ENCODE data around the gene SLC25A21. TPM values are rescaled to one million over a fixed set of nuclear protein-coding genes. Genes with fewer than 3 reads are reported as not detected.

SLC25A21 gene
- total RNA-seq, 1 experiment from 2014 or later, result 7.1 TPM

DNA sequence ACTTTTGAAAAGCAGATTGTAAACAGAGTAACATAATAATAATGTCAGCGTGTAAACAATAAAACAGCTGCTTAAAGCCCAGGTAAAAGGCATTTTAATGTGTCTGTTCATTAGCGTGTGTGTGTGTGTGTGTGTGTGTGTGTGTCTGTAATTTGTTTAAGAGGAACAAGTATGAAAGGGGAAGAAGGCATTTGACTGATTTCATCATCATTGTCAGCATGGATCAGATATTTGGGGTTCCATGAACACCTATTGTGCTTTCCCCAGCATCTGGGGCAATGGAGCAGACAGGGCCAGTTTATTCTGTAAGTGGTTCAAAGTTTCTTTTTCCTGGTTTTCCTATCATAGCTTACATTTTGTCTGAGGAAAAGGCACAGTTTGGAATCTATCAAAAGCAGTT is 28.9 kb downstream of the SLC25A21 start:
- Histone ChIP-seq H4K5ac (ENCODE audit: insufficient read length, low read depth, low read length) (no peak overlapping the region), H2BK12ac (ENCODE audit: insufficient read length, low read depth, low read length) (no peak overlapping the region), H3K9ac (ENCODE audit: extremely low read depth, insufficient read length, low read length) (no peak overlapping the region), H3K27me3 (ENCODE audit: insufficient read depth, low read length) (no peaks in the 10 kb centered on the region), H3K14ac (ENCODE audit: insufficient read depth, low read length) (no peak overlapping the region), H3K4me1 (ENCODE audit: insufficient read depth, low read length) (no peaks in the 10 kb centered on the region), H3K4ac (ENCODE audit: low read depth, low read length) (no peak overlapping the region), H3K79me2 (ENCODE audit: insufficient read depth, low read length) (no peaks in the 10 kb centered on the region), H4K20me1 (ENCODE audit: control insufficient read depth, insufficient read depth, insufficient read length) (no peaks in the 10 kb centered on the region), H4K91ac (ENCODE audit: insufficient read length, low read depth, low read length) (no peak overlapping the region), H3K18ac (ENCODE audit: insufficient read length, low read depth, low read length) (no peak overlapping the region), H2BK15ac (ENCODE audit: low read depth, low read length) (no peak overlapping the region), H2AFZ (ENCODE audit: low read length) (no peak overlapping the region), H3K4me2 (ENCODE audit: insufficient read depth, insufficient read length, low read length) (no peak overlapping the region), H3K56ac (ENCODE audit: insufficient read length, low read depth, low read length) (no peak overlapping the region), H3K23ac (ENCODE audit: insufficient read length, low read depth, low read length) (no peak overlapping the region), H3K27ac (ENCODE audit: insufficient read length, low read depth, low read length) (no peak overlapping the region), H3T11ph (ENCODE audit: low read length) (no peak overlapping the region), H4K8ac (replicated peaks; ENCODE audit: insufficient read length, low read depth, low read length) (no peak overlapping the region), H3K23me2 (ENCODE audit: insufficient read length, low read depth, low read length, poor library complexity, severe bottlenecking) (no peaks in the 10 kb centered on the region), H2BK120ac (ENCODE audit: low read depth, low read length, poor library complexity, severe bottlenecking) (no peak overlapping the region), H2BK20ac (ENCODE audit: low read depth, low read length, poor library complexity, severe bottlenecking) (no peak overlapping the region), H3K79me1 (ENCODE audit: insufficient read depth, low read depth, low read length, poor library complexity, severe bottlenecking) (no peaks in the 10 kb centered on the region), H3K9me3 (ENCODE audit: control insufficient read depth, low read depth, low read length) (no peaks in the 10 kb centered on the region), H2AK5ac (ENCODE audit: insufficient read length, low read length) (no peak overlapping the region), H2BK5ac (ENCODE audit: insufficient read length, low read length) (no peak overlapping the region)
- Mint-ChIP-seq H3K27me3 (ENCODE audit: low read depth) (no peaks in the 10 kb centered on the region), H3K36me3 (ENCODE audit: insufficient read depth in 1 of 3, low read depth in 3 of 3) (no peaks in the 10 kb centered on the region), H3K27ac (no peak overlapping the region; a peak in 1 of 7 replicates), H3K4me1 (peaks cover 4 to 6% of the 10 kb centered on the region in 2 experiments), H3K4me3 (no peak overlapping the region), H3K9me3 (no peaks in the 10 kb centered on the region)
- no peak for TF ChIP-seq CTCF (conservative IDR thresholded peaks at IDR 0.05)
- DNase-seq, result no peak
- no CpG with 5 or more reads among the region's 2 CpGs for WGBS (ENCODE audit: extremely low coverage, insufficient read length, low lambda C conversion rate)

Measured in H9 (cell line).